HG03565 (cell line): ENCODE measurements around the gene TMEM120A.
"Not testable (repeated sequence)": the region's sequence is repeated elsewhere in the genome, so short reads cannot be mapped to it uniquely, and the experiment has no call there.

ENCODE experiments used
- ATAC-seq: cut with Tn5 transposase; IDR thresholded peaks from one replicate; pipeline ENCODE4 v1.9.1; 2021; ENCODE audit warnings: mild to moderate bottlenecking, moderate library complexity; ENCODE audit not compliant: unreplicated experiment

The TMEM120A gene

DNA sequence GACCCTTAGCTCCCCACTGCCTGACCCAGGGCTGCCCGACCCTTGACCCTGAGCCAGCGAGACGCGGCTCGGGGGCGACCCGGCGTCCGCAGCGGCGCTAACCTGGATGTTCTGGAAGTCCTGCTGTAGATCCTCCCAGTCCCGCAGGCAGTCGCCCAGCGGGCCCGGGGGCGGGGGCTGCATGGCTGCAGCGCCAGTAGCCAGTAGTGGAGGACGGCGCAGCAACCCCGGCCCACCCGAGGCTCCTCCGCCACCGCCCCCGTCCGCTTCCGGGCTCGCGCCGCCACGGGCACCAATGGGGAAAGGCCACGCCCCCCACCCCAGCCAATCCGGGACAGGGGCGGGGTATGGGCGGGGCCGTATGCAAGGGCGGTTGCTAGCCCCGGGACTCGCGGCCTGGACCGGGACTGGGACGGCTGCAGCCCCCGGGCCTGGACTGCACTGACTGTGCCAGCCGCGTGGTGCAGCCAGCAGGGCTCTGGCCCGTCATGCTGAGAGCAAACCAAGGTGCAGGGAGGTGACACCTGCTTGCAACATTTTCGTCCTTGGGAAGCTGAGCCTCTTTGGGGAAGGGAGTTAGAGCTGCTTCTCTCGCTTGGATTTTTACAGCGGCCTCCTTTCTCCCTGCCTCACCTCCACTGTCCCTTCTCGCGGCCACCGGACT, at the start of gene TMEM120A:
TSS of gene TMEM120A (minus strand) at position 208 of the 664 bp plus-strand sequence. CDS start at position 183, 25 bp downstream.
- peak; percentile 86 for ATAC-seq

DNA sequence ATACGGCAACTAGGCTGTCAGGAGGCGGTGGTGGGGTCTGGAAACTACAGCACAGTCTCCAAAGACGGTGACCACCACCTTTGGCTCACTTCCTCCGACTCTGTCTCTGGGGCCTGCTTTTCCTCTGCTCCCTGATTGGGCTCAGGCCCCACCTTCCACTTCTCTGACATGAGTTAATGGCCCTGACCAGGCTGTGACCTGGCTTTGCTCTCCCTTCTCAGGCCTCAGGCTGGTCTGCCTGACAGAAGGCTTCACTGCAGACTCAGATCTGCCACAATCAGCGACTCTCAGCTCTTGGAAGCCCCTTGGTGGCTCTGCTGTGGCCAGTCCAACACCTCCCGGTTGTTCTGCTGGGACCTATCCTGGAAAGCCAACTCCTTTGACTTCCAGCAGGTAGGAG, 45.7 kb upstream of the TMEM120A start:
- no peak for ATAC-seq

DNA sequence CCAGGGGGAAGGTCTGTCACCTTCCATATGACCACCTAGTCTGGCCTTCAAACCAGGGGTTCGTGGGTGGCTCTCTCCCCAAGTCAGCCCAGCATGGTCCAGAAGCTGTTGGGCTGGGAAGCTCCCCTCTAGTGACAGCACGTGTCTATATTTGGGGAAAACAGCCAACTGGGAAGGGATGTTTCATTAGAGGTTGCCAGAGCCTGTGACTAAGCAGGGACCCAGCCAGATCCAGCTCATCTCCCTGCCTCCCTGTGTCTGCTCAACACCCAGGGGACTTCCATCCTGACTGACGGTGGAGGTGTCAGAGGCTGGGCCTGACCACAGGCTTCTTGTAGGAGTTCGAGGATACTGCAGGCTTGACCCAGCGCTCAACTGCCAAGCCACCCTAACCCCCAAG, 42.9 kb upstream of the TMEM120A start:
- no peak for ATAC-seq

- no peak for ATAC-seq
Measured at GRCh38 chr7:76031964-76032363, 37.6 kb upstream of the TMEM120A start.

- not testable (repeated sequence) for ATAC-seq
Measured at GRCh38 chr7:76029682-76030081, 35.3 kb upstream of the TMEM120A start.

- no peak for ATAC-seq
Measured at GRCh38 chr7:76023002-76023401, 28.6 kb upstream of the TMEM120A start.

DNA sequence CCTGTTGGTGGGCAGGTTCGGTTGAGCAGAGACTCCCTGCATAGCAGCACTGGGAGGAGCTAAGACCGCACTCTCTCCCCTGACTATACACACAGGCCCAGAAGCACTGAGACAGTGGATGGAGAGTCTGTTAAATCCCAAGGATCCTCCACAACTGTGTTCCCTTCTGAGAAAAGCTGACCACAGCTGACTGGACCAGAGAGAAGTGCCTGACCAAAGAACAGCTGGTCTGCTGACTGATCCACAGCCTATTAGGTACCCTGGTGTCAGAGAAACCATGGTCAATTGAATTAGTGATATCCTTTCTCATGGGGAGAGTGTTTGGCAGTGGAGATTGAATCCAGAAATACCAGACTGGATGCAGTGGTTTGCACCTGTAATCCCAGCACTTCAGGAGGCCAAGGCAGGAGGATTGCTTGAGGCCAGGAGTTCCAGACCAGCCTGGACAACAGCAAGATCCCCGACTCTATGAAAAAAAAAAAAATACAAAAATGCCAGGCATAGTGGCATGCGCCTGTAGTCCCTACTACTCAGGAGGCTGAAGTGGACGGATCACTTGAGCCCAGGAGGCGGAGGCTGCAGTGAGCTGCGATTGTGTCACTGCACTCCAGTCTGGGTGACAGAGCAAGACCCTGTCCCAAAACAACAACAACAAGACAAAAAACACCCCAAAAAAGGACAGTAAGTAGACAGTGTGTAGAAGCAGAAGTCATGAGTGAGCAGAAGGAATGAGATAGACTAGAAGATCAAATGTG, 27.8 kb upstream of the TMEM120A start:
- ATAC-seq = no peak

DNA sequence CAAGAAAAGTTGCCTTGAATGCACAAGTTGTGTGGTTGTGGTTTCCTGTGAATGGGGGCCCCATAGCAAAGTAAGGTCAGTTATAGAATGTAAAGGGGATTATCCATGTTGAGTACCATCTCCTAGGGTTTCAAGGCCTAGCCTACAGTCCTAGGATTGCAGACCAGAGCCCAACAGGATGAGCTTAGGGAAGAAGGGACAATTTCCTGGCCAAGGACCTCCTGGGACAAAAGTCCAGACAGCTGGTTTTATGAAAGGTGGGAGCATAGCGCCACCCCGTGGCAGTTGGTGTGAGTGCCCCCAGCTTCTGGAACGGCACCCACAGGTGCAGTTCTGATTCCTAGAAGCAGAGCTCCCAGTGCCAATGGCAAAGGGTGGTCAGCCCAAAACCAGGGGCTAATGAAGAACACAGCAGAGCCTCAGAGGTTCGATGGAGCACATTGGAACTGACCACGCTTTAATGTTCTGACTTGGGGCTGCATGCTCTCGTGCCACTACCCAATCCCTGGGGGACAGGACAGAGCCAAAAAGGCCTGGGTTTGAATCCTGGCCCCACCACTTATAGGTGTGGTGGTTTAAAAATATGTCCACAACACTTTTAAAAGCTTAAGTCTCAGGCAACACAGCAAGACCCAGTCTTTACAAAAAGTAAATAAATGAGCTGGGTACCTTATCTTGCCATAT, 25.8 kb upstream of the TMEM120A start:
- no peak for ATAC-seq

- not testable (repeated sequence) for ATAC-seq
Measured at GRCh38 chr7:76018520-76018919, 24.1 kb upstream of the TMEM120A start.

GRCh38 chr7:76016191-76016947, 22.0 kb upstream of the TMEM120A start:
- ATAC-seq = no peak

DNA sequence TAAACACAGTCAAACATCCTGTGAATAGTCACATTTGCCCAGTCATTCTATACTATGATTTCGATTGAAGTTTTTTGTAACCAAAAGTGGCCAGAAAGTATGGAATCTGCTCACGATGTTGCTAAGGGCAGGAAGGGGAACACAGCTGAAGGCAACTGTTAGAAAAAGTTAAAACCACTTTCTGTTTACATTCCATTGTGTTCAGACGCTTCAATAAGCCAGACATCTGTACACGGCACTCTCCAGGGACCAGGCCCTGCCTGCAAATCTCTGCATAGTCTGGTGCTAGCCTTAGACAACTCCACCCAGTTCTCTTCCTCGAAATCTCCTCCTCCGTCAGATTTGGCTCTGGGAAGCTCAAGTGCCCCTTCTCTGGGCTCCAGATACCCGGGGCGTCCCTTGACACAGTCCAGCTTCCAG, 17.1 kb upstream of the TMEM120A start:
- no peak for ATAC-seq

GRCh38 chr7:76009672-76010600, 15.5 kb upstream of the TMEM120A start:
- ATAC-seq = no peak

- no peak for ATAC-seq
Measured at GRCh38 chr7:76008156-76008687, 13.8 kb upstream of the TMEM120A start.

DNA sequence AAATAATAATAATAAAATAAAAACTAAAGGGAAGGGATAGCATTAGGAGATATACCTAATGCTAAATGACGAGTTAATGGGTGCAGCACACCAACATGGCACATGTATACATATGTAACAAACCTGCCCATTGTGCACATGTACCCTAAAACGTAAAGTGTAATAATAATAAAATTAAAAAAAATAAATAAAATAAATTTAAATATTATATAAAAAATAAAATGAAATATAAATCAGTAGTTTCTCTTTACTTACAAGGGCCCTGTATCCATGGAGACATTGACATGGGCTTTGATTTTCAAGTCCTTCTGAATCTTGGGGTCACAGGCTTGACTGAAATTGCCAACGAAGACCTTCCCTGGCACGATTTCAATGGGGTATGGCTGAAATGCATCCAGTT, 10.6 kb upstream of the TMEM120A start:
- ATAC-seq = not testable (repeated sequence)

DNA sequence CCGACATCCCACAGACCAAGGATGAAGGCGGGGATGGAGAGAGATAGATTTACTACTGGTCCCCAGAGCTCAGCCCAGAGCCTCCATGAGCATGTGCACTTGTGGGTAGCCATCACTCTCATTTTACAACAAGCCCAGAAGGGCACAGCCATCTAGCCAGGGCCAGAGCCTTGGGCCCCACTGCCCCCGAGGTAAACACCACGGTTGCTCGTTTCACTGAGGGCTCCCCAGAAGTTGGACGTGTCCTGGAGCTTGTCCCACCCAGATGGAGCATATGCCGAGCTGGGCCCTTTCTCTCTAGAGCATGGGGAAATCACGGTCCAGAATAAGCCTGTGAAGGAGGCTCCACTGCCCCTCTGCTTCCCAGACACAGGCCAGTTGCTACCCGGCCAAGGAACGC, 9.0 kb upstream of the TMEM120A start:
- no peak for ATAC-seq

DNA sequence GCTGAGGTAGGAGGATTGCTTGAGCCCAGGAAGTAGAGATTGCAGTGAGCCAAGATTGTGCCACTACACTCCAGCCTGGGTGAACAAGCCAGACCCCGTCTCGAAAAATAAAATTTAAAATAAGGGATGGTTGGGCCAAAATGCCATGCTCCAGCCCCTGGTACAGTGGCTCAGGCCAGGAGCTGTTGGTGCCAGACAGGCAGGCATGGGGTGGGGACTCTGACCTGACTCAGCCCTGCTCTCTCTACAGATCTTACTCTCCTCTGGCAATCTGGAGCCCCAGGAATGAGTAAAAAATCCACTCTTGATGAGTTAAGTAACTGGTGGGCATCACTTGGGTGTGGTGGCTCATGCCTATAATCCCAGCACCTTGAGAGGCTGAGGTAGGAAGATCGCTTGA, 8.4 kb upstream of the TMEM120A start:
- no peak for ATAC-seq

DNA sequence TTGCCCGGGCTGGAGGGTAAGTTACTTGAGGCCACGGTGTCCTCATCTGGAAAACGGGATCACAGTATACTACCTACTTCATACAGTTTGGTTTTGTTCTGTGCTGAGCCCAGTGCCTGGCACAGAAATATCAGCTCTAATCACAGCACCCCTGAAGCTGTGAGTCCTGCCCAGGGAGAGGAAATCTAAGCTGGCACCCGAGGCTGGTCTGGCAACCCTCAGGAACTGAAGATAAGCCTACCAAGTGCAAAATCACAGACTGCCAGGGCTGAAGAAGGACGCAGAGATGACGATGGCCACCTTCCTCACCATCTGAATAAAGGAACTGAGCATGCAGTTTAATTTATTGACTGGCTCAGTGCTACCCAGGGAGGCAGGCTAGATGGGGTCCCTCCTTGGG, 7.7 kb upstream of the TMEM120A start:
- ATAC-seq = no peak

GRCh38 chr7:76000566-76000965, 6.2 kb upstream of the TMEM120A start:
- ATAC-seq = no peak

GRCh38 chr7:75998038-75998437, 3.6 kb upstream of the TMEM120A start:
- ATAC-seq = no peak

- no peak for ATAC-seq
Measured at GRCh38 chr7:75996476-75996875, 2.1 kb upstream of the TMEM120A start.
